ENCODE data around the gene PPM1A.

DNA sequence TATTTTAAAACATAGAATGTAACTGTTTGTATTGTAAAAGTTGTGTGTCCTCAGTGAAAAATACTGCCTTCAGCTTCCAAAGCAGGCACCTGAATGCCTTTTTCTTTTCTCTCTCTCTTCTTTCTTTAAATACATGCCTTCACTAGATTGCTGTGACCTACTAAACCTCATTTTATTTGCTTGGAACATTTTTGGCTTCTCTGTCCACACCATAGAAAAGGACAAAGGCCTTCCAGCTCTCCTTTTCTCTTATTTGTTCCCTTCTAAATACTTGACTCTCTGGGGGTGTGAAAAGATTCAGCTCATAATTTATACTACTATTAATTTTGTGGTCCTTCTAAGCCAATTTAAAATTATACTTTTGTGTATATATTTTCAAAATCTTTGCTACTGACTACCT is 38.4 kb downstream of the PPM1A start:
- TF ChIP-seq CTCF (IDR thresholded peaks at IDR 0.05 in 2 of 3, conservative IDR thresholded peaks at IDR 0.05 in 1 of 3; ENCODE audit: insufficient read depth in 2 of 3, low read depth in 1 of 3, low read length in 3 of 3) (no peak), CHD1 (IDR thresholded peaks at IDR 0.05; ENCODE audit: low read length) (no peak)

Measured in K562 (cell line).